Activated T-cell treated with anti-CD3 and anti-CD28 coated beads, Interleukin-2, amount 50 U/mL, for 72 hours (primary cell): Measurements from ENCODE around the gene RELN. TPM values are rescaled to one million over a fixed set of nuclear protein-coding genes. Genes with fewer than 3 reads are reported as not detected.
"Not testable (repeated sequence)": the region's sequence is repeated elsewhere in the genome, so short reads cannot be mapped to it uniquely, and the experiment has no call there.

Source experiments
- ATAC-seq, 2 donors: fragments of 150-1000 bp; cut with Tn5 transposase; replicated peaks in 1 of 2; 2 replicates each; pipeline ENCODE4 v1.10.0; 2021; ENCODE audit warnings: moderate library complexity in 2 of 2, mild to moderate bottlenecking in 1 of 2
- DNase-seq, 2 donors: peaks; one replicate each; pipeline ENCODE4 v3.0.0; 2021 to 2022; ENCODE audit warnings: mixed read lengths in 1 of 2
- H3K27ac Mint-ChIP-seq: one replicate; pipeline ENCODE4 v1.8.0; 2022; ENCODE audit warnings: mild to moderate bottlenecking, moderate library complexity, mixed read lengths
- H3K27me3 Mint-ChIP-seq: one replicate; pipeline ENCODE4 v1.8.0; 2022; ENCODE audit warnings: low read depth, mixed read lengths
- H3K36me3 Mint-ChIP-seq, 2 donors: one replicate each; pipeline ENCODE4 v1.8.0; 2022; ENCODE audit warnings: mixed read lengths in 2 of 2, mild to moderate bottlenecking in 1 of 2; ENCODE audit not compliant: insufficient read depth in 2 of 2
- H3K4me1 Mint-ChIP-seq: one replicate; pipeline ENCODE4 v1.8.0; 2022; ENCODE audit warnings: low read depth, mixed read lengths
- H3K4me3 Mint-ChIP-seq, 2 donors: one replicate each; pipeline ENCODE4 v1.8.0; 2022; ENCODE audit warnings: mild to moderate bottlenecking in 2 of 2, mixed read lengths in 2 of 2, moderate library complexity in 2 of 2
- H3K9me3 Mint-ChIP-seq, 2 donors: one replicate each; pipeline ENCODE4 v1.8.0; 2022; ENCODE audit warnings: mixed read lengths in 2 of 2
- total RNA-seq, 2 donors: library from RNA; stranded (reverse); gene quantifications; one replicate each; pipeline ENCODE4 v1.2.3, GENCODE V29; 2022

The RELN gene
- total RNA-seq, 2 donors from 2014 or later, result not detected

DNA sequence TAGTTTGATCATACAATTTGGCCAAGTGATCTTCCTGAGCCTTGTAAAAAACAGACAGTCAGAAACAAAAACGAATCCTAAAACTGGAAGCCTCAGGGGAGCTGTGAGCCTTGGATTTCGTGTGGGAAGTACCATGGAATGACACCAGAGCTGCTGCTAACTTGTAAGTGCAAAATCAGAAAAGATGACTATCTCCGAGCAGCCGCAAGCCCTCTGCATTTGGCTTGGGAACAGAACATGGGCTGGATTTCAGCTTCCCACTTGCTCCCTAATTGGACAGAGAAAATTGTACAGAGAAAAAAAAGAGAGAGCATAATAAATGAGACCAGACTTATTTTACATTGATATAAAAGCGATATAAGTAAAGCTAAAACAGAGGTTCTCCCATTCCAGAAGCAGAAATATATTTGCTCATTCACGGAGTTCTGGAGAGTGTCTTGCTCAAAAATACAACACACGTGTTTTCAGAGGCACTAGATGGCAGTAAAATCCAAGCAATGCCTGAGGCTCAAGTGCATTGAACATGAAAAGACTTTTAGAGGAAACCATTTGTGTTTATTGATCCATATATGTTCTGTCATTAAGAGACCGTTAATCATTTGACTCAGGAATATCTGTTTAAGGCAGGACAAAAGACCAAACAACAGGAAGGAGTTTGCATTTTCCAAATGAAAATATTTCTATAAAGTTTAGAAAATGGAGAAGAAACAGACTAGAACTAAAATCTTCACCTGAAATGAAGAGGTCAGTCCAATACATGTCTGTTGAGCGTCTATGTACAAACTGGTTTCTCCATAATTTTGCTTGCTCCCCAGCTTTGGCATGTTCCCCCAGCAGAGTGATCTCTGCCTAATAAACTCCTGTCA, 465.2 kb downstream of the RELN start:
- H3K27me3 Mint-ChIP-seq, result peaks cover 8% of the 10 kb centered on the region
- no peak overlapping the region for H3K27ac Mint-ChIP-seq
- H3K36me3 Mint-ChIP-seq, result no peaks in the 10 kb centered on the region
- no peak for DNase-seq
- no peaks in the 10 kb centered on the region for H3K4me1 Mint-ChIP-seq
- H3K4me3 Mint-ChIP-seq, result no peak overlapping the region
- ATAC-seq, result no peak
- H3K9me3 Mint-ChIP-seq, result no peaks in the 10 kb centered on the region

DNA sequence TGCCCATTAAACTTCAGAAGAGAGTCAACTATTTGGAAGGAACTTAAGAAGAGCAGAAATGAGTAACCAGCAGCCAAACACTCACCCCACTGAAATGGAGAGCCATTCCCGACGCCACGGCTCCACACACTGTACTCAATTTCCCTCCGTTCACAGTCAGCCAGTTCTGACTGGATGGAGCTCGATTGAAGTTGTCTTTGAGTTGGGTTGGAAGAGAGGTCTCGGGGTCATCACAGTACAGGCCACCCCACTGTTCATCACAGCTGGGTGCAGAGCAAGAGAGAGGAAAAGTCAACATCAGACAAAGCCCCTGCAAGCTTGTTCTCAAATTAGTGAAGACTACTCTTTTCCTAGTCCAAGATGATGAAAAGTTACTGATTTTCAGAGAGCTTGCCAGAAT, 467.5 kb downstream of the RELN start:
- Mint-ChIP-seq H3K4me1 (no peaks in the 10 kb centered on the region), H3K27ac (no peak overlapping the region), H3K9me3 (no peaks in the 10 kb centered on the region), H3K36me3 (no peaks in the 10 kb centered on the region), H3K27me3 (peaks cover 8% of the 10 kb centered on the region), H3K4me3 (no peak overlapping the region)
- ATAC-seq, result no peak
- no peak for DNase-seq

DNA sequence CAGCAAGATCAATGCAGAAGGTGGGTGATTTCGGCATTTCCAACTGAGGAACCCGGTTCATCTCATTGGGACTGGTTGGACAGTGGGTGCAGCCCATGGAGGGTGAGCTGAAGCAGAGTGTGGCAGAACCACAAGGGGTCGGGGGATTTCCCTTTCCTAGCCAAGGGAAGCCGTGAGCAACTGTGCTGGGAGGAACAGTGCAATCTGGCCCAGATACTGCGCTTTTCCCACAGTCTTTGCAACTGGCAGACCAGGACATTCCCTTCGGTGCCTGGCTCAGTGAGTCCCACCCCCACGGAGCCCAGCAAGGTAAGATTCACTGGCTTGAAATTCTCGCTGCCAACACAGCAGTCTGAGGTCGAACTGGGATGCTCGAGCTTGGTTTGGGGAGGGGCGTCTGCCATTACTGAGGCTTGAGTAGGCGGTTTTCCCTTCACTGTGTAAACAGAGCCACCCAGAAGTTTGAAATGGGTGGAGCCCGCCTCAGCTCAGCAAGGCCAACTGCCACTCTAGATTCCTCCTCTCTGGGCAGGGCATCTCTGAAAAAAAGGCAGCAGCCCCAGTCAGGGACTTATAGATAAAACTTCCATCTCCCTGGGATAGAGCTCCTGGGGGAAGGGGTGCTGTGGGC, 484.8 kb downstream of the RELN start:
- Mint-ChIP-seq H3K27ac (no peak overlapping the region), H3K4me1 (no peaks in the 10 kb centered on the region), H3K9me3 (peaks cover 0 to 2% of the 10 kb centered on the region in 2 donors), H3K27me3 (peaks cover 29% of the 10 kb centered on the region), H3K36me3 (no peaks in the 10 kb centered on the region), H3K4me3 (no peak overlapping the region)
- no peak for DNase-seq
- no peak for ATAC-seq

DNA sequence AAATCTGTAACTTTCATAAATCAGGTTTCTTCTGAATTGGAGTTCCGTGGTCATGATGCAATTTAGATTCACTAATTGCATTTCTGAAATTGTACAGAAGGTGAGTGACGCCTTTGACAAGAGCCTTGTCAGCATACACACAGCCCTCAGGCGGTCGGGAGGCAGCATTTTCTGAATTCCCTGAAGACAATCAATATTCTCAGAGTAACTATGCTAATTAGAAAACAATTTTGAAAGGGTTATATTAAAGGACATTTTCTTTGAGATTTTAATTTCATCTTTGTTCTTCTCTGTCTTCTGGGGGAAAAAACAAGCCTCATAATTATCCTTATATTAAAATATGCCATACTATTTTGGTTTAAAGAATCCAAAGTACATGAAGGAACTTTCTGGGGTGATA, 488.3 kb downstream of the RELN start:
- Mint-ChIP-seq H3K9me3 (peaks cover 0 to 2% of the 10 kb centered on the region in 2 donors), H3K36me3 (no peaks in the 10 kb centered on the region), H3K4me1 (no peaks in the 10 kb centered on the region), H3K27me3 (peaks cover 8% of the 10 kb centered on the region), H3K4me3 (no peak overlapping the region), H3K27ac (no peak overlapping the region)
- ATAC-seq (no peak), DNase-seq (no peak)

DNA sequence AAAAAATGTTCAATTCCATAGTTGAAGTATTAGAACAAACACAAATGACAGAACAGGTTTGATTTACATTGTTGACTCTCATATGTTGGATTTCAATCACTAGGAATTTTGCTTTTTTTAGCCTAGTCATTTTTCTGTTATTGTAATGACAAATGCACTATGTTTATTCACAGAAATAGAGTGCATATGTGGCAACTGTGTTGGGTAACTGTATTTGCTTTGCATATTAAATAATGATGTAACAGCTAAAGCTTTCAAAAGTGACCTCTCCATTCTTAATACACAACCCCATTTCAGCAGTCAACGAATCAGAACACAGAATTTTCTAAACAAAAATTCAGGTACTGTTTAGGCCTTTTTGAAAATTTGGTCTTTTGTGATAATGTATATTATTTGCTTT, 489.5 kb downstream of the RELN start:
- DNase-seq (no peak), ATAC-seq (no peak)
- H3K36me3 Mint-ChIP-seq, result no peaks in the 10 kb centered on the region
- H3K4me1 Mint-ChIP-seq, result no peaks in the 10 kb centered on the region
- no peak overlapping the region for H3K4me3 Mint-ChIP-seq
- peaks cover under 1% of the 10 kb centered on the region for H3K27me3 Mint-ChIP-seq
- H3K27ac Mint-ChIP-seq, result no peak overlapping the region
- H3K9me3 Mint-ChIP-seq, result no peaks in the 10 kb centered on the region

DNA sequence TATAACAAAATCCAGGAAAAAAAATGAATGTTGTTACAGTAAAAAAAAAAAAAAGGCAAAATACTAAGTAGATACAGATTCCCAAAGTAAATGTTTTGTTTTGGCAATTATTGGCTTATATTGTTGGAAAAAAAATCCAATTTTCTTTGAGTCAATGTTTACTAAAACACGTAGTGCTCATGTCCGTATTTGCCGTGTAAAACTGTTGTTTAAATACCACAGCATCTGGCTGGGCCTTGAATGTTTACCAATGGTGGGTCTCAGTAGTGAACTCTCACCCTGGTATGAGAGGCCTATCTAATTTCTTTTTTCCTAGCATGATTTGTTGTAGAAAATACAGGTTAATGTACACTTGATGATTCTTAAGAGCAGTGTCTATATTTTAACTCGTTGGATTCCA, 502.0 kb downstream of the RELN start:
- Mint-ChIP-seq H3K4me3 (no peak overlapping the region), H3K4me1 (no peaks in the 10 kb centered on the region), H3K27ac (no peak overlapping the region), H3K36me3 (no peaks in the 10 kb centered on the region), H3K27me3 (peaks cover 7% of the 10 kb centered on the region), H3K9me3 (no peaks in the 10 kb centered on the region)
- ATAC-seq (no peak), DNase-seq (no peak)

DNA sequence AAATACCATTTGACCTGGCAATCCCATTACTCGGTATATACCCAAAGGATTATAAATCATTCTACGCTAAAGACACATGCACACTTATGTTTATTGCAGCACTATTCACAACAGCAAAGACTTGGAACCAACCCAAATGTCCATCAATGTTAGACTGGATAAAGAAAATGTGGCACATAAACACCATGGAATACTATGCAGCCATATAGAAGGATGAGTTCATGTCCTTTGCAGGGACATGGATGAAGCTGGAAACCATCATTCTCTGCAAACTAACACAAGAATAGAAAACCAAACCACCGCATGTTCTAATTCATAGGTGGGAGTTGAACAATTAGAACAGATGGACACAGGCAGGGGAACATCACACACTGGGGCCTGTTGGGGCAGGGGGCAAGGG, 502.6 kb downstream of the RELN start:
- not testable (repeated sequence) for H3K36me3 Mint-ChIP-seq, H3K4me1 Mint-ChIP-seq, H3K27ac Mint-ChIP-seq, H3K4me3 Mint-ChIP-seq, H3K9me3 Mint-ChIP-seq, DNase-seq, H3K27me3 Mint-ChIP-seq, ATAC-seq

DNA sequence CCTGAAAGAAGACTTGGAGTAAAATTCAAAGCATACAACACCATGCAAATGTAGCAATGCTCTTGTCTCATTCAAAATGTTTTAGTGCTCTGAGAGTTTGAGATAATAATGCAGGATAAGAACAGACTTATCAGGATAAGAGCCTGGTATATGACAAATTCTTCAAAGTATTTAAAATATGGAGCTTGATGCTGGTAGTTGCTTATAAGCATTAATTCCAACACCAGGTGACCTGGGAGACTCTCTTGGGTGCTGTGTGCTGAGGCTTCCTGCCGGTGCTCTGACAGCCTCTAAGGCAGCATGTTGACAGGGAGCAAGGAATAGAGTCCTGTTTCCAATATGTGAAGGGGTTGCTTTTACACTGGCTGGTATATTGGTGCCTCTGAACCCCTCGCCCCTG, 508.7 kb downstream of the RELN start:
- no peaks in the 10 kb centered on the region for H3K4me1 Mint-ChIP-seq
- H3K27me3 Mint-ChIP-seq, result peaks cover 12% of the 10 kb centered on the region
- no peak overlapping the region for H3K4me3 Mint-ChIP-seq
- ATAC-seq, result no peak
- H3K36me3 Mint-ChIP-seq, result no peaks in the 10 kb centered on the region
- DNase-seq, result no peak
- no peaks in the 10 kb centered on the region for H3K9me3 Mint-ChIP-seq
- no peak overlapping the region for H3K27ac Mint-ChIP-seq

DNA sequence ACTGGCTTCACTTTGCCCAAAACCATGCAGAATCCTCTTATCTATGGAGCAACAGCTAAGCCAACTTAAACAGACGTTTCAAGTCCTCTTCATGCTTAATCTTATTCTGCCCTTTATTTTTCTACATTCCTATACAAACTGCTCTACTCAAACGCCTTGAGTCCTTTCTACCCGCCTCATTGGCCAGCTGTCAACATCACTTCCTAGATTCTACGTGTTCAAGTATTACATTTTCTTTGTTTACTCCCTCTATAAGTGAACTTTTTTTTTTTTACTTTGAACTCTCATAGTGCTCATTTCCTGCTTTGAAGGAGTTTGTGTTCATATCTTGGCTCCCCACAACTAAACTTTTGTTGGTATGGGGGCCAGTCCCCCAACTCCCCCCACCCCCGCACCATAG, 514.5 kb downstream of the RELN start:
- no peaks in the 10 kb centered on the region for H3K36me3 Mint-ChIP-seq
- no peaks in the 10 kb centered on the region for H3K9me3 Mint-ChIP-seq
- H3K4me1 Mint-ChIP-seq, result no peaks in the 10 kb centered on the region
- H3K4me3 Mint-ChIP-seq, result no peak overlapping the region
- no peak for DNase-seq
- peaks cover 20% of the 10 kb centered on the region for H3K27me3 Mint-ChIP-seq
- no peak overlapping the region for H3K27ac Mint-ChIP-seq
- ATAC-seq, result no peak

DNA sequence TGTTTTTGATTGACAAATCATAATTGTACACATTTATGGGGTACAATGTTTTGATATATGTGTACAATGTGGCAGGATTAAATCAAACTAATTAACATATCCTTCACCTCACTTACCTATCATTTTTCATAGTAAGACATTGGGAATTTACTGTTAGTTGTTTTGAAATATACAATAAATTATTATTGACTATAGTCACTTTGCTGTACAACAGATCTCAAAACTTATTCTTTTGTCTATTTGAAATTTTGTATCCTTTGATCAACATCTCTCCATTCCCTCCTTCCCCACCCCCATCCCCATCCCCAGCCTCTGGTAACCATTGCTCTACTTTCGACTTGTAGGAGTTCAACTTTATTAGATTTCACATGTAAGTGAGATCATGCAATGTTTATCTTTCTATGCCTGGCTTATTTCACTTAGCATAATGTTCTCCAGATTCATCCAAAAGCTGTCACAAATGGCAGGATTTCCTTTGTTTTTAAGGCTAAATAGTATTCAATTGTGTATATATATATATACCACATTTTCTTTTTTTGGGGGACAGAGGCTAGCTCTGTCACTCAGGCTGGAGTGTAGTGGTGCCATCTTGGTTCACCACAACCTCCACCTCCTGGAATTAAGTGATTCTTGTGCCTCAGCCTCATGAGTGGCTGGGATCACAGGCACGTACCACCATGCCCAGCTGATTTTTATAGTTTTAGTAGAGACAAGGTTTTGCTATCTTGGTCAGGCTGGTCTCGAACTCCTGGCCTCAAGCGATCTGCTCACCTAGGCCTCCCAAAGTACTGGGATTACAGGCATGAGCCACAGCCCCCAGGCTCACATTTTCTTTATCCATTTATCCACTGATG, 520.1 kb downstream of the RELN start:
- DNase-seq, result no peak
- Mint-ChIP-seq H3K9me3 (no peaks in the 10 kb centered on the region), H3K4me1 (no peaks in the 10 kb centered on the region), H3K4me3 (no peak overlapping the region), H3K27ac (no peak overlapping the region), H3K36me3 (no peaks in the 10 kb centered on the region), H3K27me3 (peaks cover 21% of the 10 kb centered on the region)
- no peak for ATAC-seq

DNA sequence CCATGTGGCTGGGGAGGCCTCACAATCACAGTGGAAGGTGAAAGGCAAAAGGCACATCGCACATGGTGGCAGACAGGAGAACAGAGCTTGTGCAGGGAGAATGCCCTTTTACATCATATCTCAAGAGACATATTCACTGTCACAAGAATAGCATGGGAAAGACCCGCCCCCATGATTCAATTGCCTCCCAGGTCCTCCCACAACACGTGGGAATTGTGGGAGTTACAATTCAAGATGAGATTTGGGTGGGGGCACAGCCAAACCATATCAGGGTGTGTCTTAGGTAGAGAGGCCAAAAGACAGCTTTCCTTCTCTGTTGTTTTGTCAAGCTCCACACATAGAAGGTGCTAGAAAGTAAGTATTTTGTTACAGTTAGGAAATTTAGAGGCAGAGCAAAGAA, 522.6 kb downstream of the RELN start:
- no peaks in the 10 kb centered on the region for H3K9me3 Mint-ChIP-seq
- no peak overlapping the region for H3K27ac Mint-ChIP-seq
- DNase-seq, result no peak
- H3K36me3 Mint-ChIP-seq, result no peaks in the 10 kb centered on the region
- H3K4me3 Mint-ChIP-seq, result no peak overlapping the region
- H3K27me3 Mint-ChIP-seq, result peaks cover 23% of the 10 kb centered on the region
- H3K4me1 Mint-ChIP-seq, result no peaks in the 10 kb centered on the region
- ATAC-seq, result no peak

DNA sequence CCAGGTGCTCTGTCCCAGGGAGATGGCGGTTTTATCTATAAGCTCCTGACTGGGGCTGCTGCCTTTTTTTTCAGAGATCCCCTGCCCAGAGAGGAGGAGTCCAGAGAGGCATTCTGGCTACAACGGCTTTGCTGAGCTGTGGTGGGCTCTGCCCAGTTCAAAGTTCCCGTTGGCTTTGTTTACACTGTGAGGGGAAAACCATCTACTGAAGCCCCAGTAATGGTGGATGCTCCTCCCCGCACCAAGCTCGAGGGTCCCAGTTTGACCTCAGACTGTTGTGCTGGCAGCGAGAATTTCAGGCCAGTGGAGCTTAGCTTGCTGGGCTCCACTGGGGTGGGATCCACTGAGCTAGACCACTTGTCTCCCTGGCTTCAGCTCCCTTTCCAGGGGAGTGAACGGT, 527.1 kb downstream of the RELN start:
- H3K27me3 Mint-ChIP-seq, result peaks cover 9% of the 10 kb centered on the region

More for the DNA sequence above, 527.1 kb downstream of the RELN start:
- H3K4me3 Mint-ChIP-seq, result no peak overlapping the region
- no peak overlapping the region for H3K27ac Mint-ChIP-seq
- H3K36me3 Mint-ChIP-seq, result no peaks in the 10 kb centered on the region
- no peak for DNase-seq
- no peaks in the 10 kb centered on the region for H3K9me3 Mint-ChIP-seq
- ATAC-seq, result no peak
- no peaks in the 10 kb centered on the region for H3K4me1 Mint-ChIP-seq
